Type B pancreatic cell (in vitro differentiated cells): ENCODE results near the gene DGKG. TPM values are rescaled to one million over a fixed set of nuclear protein-coding genes. Genes with fewer than 3 reads are reported as not detected.

Source experiments
- DNase-seq: peaks from one replicate; pipeline ENCODE4 v3.0.0; 2021; ENCODE audit warnings: mixed read lengths; ENCODE audit not compliant: unreplicated experiment; ENCODE audit errors: extremely low spot score
- H3K27ac Mint-ChIP-seq: 2 replicates; pipeline ENCODE4 v1.8.0; 2021; ENCODE audit warnings: mild to moderate bottlenecking, mixed read lengths
- H3K27me3 Mint-ChIP-seq: 2 replicates; pipeline ENCODE4 v1.8.0; 2021; ENCODE audit warnings: mixed read lengths
- H3K36me3 Mint-ChIP-seq: 2 replicates; pipeline ENCODE4 v1.8.0; 2021; ENCODE audit warnings: mixed read lengths
- H3K4me1 Mint-ChIP-seq: one replicate; pipeline ENCODE4 v1.8.0; 2021; ENCODE audit warnings: mixed read lengths; ENCODE audit not compliant: unreplicated experiment
- H3K4me3 Mint-ChIP-seq: 2 replicates; pipeline ENCODE4 v1.8.0; 2021; ENCODE audit warnings: mild to moderate bottlenecking, mixed read lengths
- H3K9me3 Mint-ChIP-seq: 2 replicates; pipeline ENCODE4 v1.8.0; 2021; ENCODE audit warnings: mixed read lengths
- total RNA-seq: library from RNA; stranded (reverse); gene quantifications from 2 replicates; pipeline ENCODE4 v1.2.1, GENCODE V29; 2021; ENCODE audit warnings: low replicate concordance
- TF ChIP-seq, protein P1 (sequence below): fragments of 200-600 bp; sonication (generic); conservative IDR thresholded peaks from 2 replicates; pipeline ENCODE4 v1.5.0; 2021; ENCODE audit warnings: antibody characterized with exemption, mild to moderate bottlenecking

Gene DGKG
- total RNA-seq, 1 donor from 2014 or later = 11.6 TPM

DNA sequence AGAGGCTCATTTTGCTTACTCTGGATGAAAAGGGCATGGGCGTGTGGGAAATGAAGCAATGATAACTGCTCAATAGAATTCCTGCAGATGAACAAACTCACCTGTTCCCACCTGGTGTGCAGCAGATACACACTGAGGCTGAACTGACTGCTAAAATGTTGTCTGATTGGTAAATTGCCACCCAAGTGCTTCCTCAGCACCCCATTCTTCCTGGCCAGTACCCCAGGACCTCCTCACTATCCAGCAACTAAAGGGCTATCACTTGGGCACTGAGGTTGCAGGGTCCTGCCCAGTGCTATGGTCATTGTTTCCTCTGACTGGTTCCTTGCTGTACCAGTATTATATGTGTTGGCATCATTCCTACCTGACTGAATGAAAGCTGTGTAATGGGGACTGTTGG is 38.0 kb upstream of the DGKG start:
- Mint-ChIP-seq H3K4me1 (no peaks in the 10 kb centered on the region), H3K36me3 (no peaks in the 10 kb centered on the region), H3K4me3 (no peak overlapping the region), H3K9me3 (no peaks in the 10 kb centered on the region), H3K27me3 (peaks cover 20% of the 10 kb centered on the region), H3K27ac (no peak overlapping the region)
- no peak for DNase-seq
- TF ChIP-seq, protein P1, sequence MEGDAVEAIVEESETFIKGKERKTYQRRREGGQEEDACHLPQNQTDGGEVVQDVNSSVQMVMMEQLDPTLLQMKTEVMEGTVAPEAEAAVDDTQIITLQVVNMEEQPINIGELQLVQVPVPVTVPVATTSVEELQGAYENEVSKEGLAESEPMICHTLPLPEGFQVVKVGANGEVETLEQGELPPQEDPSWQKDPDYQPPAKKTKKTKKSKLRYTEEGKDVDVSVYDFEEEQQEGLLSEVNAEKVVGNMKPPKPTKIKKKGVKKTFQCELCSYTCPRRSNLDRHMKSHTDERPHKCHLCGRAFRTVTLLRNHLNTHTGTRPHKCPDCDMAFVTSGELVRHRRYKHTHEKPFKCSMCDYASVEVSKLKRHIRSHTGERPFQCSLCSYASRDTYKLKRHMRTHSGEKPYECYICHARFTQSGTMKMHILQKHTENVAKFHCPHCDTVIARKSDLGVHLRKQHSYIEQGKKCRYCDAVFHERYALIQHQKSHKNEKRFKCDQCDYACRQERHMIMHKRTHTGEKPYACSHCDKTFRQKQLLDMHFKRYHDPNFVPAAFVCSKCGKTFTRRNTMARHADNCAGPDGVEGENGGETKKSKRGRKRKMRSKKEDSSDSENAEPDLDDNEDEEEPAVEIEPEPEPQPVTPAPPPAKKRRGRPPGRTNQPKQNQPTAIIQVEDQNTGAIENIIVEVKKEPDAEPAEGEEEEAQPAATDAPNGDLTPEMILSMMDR = no peak

DNA sequence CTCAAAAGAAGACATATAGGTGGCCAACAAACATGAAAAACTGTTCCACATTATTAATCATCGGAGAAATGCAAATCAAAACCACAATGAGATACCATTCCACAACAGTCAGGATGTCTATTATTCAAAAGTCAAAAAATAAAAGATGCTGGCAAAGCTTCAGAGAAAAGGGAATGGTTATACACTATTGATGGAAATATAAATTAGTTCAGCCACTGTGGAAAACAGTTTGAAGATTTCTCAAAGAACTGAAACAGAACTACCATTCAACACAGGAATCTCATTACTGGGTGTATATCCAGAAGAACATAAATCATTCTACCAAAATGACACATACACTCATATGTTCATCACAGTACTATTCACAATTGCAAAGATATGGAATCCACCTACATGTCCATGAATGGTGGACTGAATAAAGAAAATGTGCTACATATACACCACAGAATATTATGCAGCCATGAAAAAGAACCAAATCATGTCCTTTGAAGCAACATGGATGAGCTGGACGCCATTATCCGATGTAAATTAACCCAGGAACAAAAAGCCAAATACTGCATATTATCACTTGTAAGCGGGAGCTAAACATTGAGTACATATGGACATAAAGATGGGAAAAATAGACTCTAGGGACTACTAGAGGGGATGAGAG is 32.7 kb upstream of the DGKG start:
- Mint-ChIP-seq H3K9me3 (no peaks in the 10 kb centered on the region), H3K27me3 (peaks cover 16% of the 10 kb centered on the region), H3K27ac (no peak overlapping the region), H3K4me3 (no peak overlapping the region), H3K4me1 (no peaks in the 10 kb centered on the region), H3K36me3 (no peaks in the 10 kb centered on the region)
- no peak for DNase-seq
- TF ChIP-seq, protein P1 = no peak

DNA sequence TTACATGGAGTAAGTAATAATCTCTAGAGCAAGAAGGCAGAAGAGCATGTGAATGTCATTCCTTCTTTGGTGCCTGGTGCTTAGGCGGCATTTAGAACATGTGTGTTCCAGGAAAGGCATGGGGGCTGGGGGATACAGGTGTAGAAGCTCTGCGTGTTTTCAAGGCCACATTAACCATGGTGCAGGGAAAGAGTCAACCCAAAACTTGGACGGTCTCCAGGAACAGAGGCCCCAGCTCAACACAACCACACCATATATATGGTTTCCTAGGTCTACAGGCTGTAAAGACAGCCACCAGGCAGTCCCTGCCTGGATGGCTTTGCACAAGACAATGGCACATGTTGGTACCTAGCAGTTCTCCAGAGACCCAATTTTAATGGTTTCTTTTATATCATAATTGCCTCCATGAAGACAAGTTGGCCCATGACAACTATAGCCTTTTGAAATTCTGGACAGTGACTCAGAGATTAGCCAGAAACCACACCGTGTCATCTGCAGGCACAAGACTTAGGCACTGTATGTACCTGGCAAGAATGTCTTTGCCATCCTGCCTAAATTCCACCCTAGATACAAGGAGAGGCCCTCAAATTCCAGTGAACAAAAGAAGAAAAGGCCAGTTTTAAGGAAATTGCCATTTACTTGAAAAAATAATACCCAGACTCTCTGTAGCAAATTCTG is 25.0 kb upstream of the DGKG start:
- TF ChIP-seq, protein P1 = no peak
- Mint-ChIP-seq H3K36me3 (no peaks in the 10 kb centered on the region), H3K4me3 (no peak overlapping the region), H3K9me3 (no peaks in the 10 kb centered on the region), H3K27ac (no peak overlapping the region), H3K4me1 (no peaks in the 10 kb centered on the region), H3K27me3 (peaks cover 30% of the 10 kb centered on the region)
- DNase-seq = no peak

DNA sequence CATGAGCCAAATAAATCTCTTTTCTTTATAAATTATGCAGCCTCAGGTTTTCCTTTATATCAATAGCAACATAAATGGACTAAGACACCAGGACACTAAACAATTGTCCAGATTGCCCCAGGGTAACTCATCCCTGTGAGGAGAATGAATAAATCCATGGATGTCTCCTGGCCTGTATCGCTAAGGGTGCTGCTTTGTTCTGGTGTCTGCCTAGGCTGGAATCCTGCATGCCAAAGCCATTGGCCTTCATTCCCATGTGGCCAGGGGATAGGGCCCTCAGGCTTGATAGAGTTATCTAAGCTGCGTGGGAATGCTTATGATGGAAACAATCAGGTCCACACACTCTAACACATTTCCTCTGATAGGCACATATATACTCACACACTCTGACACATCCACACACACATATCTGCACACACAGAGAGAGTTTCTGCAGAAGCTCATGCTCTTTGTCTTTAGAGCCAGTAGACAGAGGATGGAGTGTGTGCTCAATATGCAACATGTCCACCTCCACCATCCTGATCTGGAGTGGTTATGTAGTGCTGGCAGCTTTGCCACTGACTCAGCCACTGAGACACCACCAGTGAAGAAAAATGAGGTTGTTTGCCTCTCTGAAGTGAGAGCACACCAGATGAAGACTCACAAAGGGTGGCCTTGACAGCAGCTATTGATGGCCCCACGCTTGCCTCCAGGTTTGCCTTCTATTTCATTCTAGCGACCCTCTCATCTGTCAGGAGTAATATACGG is 24.0 kb upstream of the DGKG start:
- Mint-ChIP-seq H3K36me3 (no peaks in the 10 kb centered on the region), H3K27me3 (peaks cover 30% of the 10 kb centered on the region), H3K9me3 (no peaks in the 10 kb centered on the region), H3K4me3 (no peak overlapping the region), H3K27ac (no peak overlapping the region), H3K4me1 (no peaks in the 10 kb centered on the region)
- TF ChIP-seq, protein P1 = no peak
- DNase-seq = no peak

DNA sequence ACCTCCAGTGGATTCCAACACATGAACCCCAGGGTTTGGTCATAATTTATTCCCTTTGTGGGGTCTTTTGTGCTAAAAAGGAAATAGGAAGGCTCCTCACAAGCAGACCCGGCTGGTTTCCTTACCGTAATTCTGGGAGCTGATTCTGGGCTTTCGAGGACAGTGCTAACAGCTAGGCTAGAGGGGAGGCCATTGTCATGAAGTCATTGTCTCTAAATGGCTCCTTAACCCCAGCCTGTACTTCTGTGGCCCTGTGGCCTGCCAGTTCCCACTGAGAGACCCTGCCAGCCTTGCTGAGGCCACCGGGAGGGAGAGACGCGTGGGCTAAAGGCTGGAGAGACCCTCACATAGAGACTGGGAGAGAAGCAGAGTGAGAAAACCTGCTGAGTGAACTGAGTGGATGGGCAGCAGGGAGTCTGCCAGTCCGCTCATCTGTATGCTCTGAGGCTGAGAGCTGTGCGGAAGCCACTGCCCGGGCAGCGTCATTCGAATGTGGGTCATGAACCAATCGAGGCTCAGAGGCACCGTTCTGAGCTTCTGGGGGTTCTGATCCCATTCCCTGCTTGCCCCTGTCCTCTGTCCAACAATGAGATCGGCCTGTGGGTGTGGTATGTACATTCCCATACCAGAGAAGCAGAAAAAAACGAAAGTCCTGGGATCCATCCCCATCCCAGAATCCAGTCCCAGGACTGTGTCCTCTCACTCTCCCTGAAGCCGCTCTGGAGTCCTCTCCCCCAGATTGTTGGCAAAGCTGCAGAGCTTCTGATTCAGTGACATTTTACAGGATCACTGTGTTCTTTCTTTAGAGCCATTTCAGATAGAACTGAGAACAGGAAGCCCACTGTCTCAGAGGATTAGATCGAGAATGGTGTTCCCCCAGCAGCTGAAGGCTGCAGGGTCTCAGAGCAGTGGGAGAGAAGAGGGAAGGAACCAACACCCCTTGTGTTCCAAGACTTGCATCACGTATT is 21.3 kb upstream of the DGKG start:
- H3K4me1 Mint-ChIP-seq = peaks cover 4% of the 10 kb centered on the region
- no peak overlapping the region for H3K27ac Mint-ChIP-seq
- no peak overlapping the region for H3K4me3 Mint-ChIP-seq
- H3K27me3 Mint-ChIP-seq = peaks cover 29% of the 10 kb centered on the region
- no peak for DNase-seq
- TF ChIP-seq, protein P1 = no peak
- no peaks in the 10 kb centered on the region for H3K36me3 Mint-ChIP-seq
- peaks cover 4% of the 10 kb centered on the region for H3K9me3 Mint-ChIP-seq
